ENCODE data around the gene RNF168. TPM values are rescaled to one million over a fixed set of nuclear protein-coding genes. Genes with fewer than 3 reads are reported as not detected.

RNF168 gene
- polyA plus RNA-seq, 1 donor from 2014 or later: 4.2 TPM

- H3K9me3 ChIP-seq (ENCODE audit: low read length): no peaks in the 10 kb centered on the region
- no peak for TF ChIP-seq RAD21 (conservative IDR thresholded peaks at IDR 0.05)
- TF ChIP-seq MXI1 (conservative IDR thresholded peaks at IDR 0.05; ENCODE audit: poor library complexity, severe bottlenecking): no peak
- no peak for TF ChIP-seq SMC3 (conservative IDR thresholded peaks at IDR 0.05; ENCODE audit: poor library complexity)
- TF ChIP-seq CTCF (IDR thresholded peaks at IDR 0.05; ENCODE audit: poor library complexity, severe bottlenecking): no peak
- TF ChIP-seq POLR2AphosphoS5 (IDR thresholded peaks at IDR 0.05): no peak
- no peak for TF ChIP-seq EZH2 (IDR thresholded peaks at IDR 0.05; ENCODE audit: borderline replicate concordance, insufficient read depth, low read length, poor library complexity, severe bottlenecking)
- no peak for TF ChIP-seq REST (IDR thresholded peaks at IDR 0.05; ENCODE audit: borderline replicate concordance)
- H2AFZ ChIP-seq (ENCODE audit: low read depth, low read length): peak overlapping the region; percentile 10
- no peaks in the 10 kb centered on the region for H3K27me3 ChIP-seq (ENCODE audit: insufficient read depth, low read depth, low read length)
- peaks cover 69% of the 10 kb centered on the region for H3K79me2 ChIP-seq (replicated peaks; ENCODE audit: insufficient read depth, low read length)
- no peaks in the 10 kb centered on the region for H3F3A ChIP-seq (ENCODE audit: insufficient read depth, low read length, poor library complexity, severe bottlenecking)
- H3K4me2 ChIP-seq (ENCODE audit: low read length): peak overlapping the region; percentile 72
- H3K4me3 ChIP-seq (ENCODE audit: low read length): peak overlapping the region; percentile 100
- peak overlapping the region; percentile 80 for H3K9ac ChIP-seq (ENCODE audit: low read length)
- no peaks in the 10 kb centered on the region for H3K36me3 ChIP-seq (ENCODE audit: insufficient read depth, low read length)
- H3K9me2 ChIP-seq (ENCODE audit: insufficient read depth, low read length): no peaks in the 10 kb centered on the region
- H3K27ac ChIP-seq (ENCODE audit: low read length): peak overlapping the region; percentile 2
- no peaks in the 10 kb centered on the region for H4K20me1 ChIP-seq (ENCODE audit: insufficient read depth)
Measured at GRCh38 chr3:196499807-196500524, 3.6 kb downstream of the RNF168 start.

- peaks cover 76% of the 10 kb centered on the region for H3K79me2 ChIP-seq (replicated peaks; ENCODE audit: insufficient read depth, low read length)
- H3K4me2 ChIP-seq (ENCODE audit: low read length): no peak overlapping the region
- H3K9me3 ChIP-seq (ENCODE audit: low read length): no peaks in the 10 kb centered on the region
- peak overlapping the region; percentile 100 for H3K4me3 ChIP-seq (ENCODE audit: low read length)
- no peaks in the 10 kb centered on the region for H3K36me3 ChIP-seq (ENCODE audit: insufficient read depth, low read length)
- H2AFZ ChIP-seq (ENCODE audit: low read depth, low read length): no peak overlapping the region
- TF ChIP-seq EP300 (conservative IDR thresholded peaks at IDR 0.05; ENCODE audit: poor library complexity, severe bottlenecking): no peak
- TF ChIP-seq POLR2AphosphoS5 (IDR thresholded peaks at IDR 0.05): no peak
- no peak for TF ChIP-seq MXI1 (conservative IDR thresholded peaks at IDR 0.05; ENCODE audit: poor library complexity, severe bottlenecking)
- no peak for TF ChIP-seq SMC3 (conservative IDR thresholded peaks at IDR 0.05; ENCODE audit: poor library complexity)
- TF ChIP-seq RAD21 (conservative IDR thresholded peaks at IDR 0.05): no peak
- no peak for TF ChIP-seq REST (IDR thresholded peaks at IDR 0.05; ENCODE audit: borderline replicate concordance)
- TF ChIP-seq EZH2 (IDR thresholded peaks at IDR 0.05; ENCODE audit: borderline replicate concordance, insufficient read depth, low read length, poor library complexity, severe bottlenecking): no peak
- TF ChIP-seq CTCF (IDR thresholded peaks at IDR 0.05; ENCODE audit: poor library complexity, severe bottlenecking): no peak
- no peak for TF ChIP-seq TAF1 (IDR thresholded peaks at IDR 0.05; ENCODE audit: low read depth)
- H3K27me3 ChIP-seq (ENCODE audit: insufficient read depth, low read depth, low read length): no peaks in the 10 kb centered on the region
- H3K9me2 ChIP-seq (ENCODE audit: insufficient read depth, low read length): no peaks in the 10 kb centered on the region
- no peaks in the 10 kb centered on the region for H4K20me1 ChIP-seq (ENCODE audit: insufficient read depth)
- no peak overlapping the region for H3K27ac ChIP-seq (ENCODE audit: low read length)
- no peaks in the 10 kb centered on the region for H3F3A ChIP-seq (ENCODE audit: insufficient read depth, low read length, poor library complexity, severe bottlenecking)
- H3K9ac ChIP-seq (ENCODE audit: low read length): no peak overlapping the region
Measured at GRCh38 chr3:196499061-196499460, 4.5 kb downstream of the RNF168 start.
